ENCODE results near the gene FUT3. TPM values are rescaled to one million over a fixed set of nuclear protein-coding genes. Genes with fewer than 3 reads are reported as not detected.

The FUT3 gene
- total RNA-seq, 1 experiment from 2014 or later, result 2.6 TPM

- Histone ChIP-seq H3K9me3 (ENCODE audit: control insufficient read depth in 1 of 2, insufficient read depth in 1 of 2, low read depth in 1 of 2, low read length in 2 of 2) (no peaks in the 10 kb centered on the region), H3K79me2 (ENCODE audit: insufficient read depth, low read length) (no peaks in the 10 kb centered on the region), H4K20me1 (ENCODE audit: insufficient read depth) (no peaks in the 10 kb centered on the region), H3K4me1 (ENCODE audit: control insufficient read depth in 1 of 2, insufficient read depth in 2 of 2, low read length in 2 of 2) (peaks cover 0 to 3% of the 10 kb centered on the region in 2 experiments; a peak in 1 of 4 replicates), H2AFZ (ENCODE audit: low read depth, low read length, poor library complexity, severe bottlenecking) (no peak overlapping the region), H3K9ac (ENCODE audit: low read length) (no peak overlapping the region), H3K4me3 (replicated peaks in 1 of 2; ENCODE audit: low read depth in 1 of 2, low read length in 2 of 2) (no peak overlapping the region), H3K4me2 (ENCODE audit: low read length) (no peak overlapping the region), H3K36me3 (ENCODE audit: control insufficient read depth in 1 of 2, insufficient read depth in 2 of 2, low read length in 2 of 2) (no peaks in the 10 kb centered on the region), H3K27ac (ENCODE audit: low read depth, low read length) (no peak overlapping the region), H3K9me2 (ENCODE audit: insufficient read depth) (no peaks in the 10 kb centered on the region), H3K27me3 (ENCODE audit: insufficient read depth, low read length) (no peaks in the 10 kb centered on the region)
- ATAC-seq (no peak), DNase-seq (ENCODE audit: low read depth, low spot score) (no peak)
- ChIA-PET POLR2A (no interaction called here), RAD21 (ENCODE audit: low non-redundant PET in 1 of 2, low total read pairs in 2 of 2, uncharacterized antibody in 2 of 2, unreplicated experiment in 2 of 2) (no interaction called here), CTCF (interaction anchor here (5.1 kb wide), 1 partner anchor 17 kb away, joined by 45 read pairs; the partner anchor contains the start of gene NRTN)
- TF ChIP-seq TCF7L2 (IDR thresholded peaks at IDR 0.05; ENCODE audit: borderline replicate concordance, extremely low read depth, insufficient read depth, insufficient read length) (no peak), CBX3 (IDR thresholded peaks at IDR 0.05; ENCODE audit: low read depth) (no peak), ZNF274 (IDR thresholded peaks at IDR 0.05; ENCODE audit: low read depth, low read length) (no peak), CEBPB (IDR thresholded peaks at IDR 0.05; ENCODE audit: low read depth) (no peak), ELF1 (IDR thresholded peaks at IDR 0.05; ENCODE audit: borderline replicate concordance, low read depth) (no peak), JUND (IDR thresholded peaks at IDR 0.05) (no peak), SP1 (IDR thresholded peaks at IDR 0.05; ENCODE audit: low read depth) (no peak)
- BruUV-seq (replicated peaks), result no TSS peak
- intact Hi-C loops (cut with micrococcal nuclease), result no loop called here
Measured at GRCh38 chr19:5820785-5821184, 30.5 kb downstream of the FUT3 start.

DNA sequence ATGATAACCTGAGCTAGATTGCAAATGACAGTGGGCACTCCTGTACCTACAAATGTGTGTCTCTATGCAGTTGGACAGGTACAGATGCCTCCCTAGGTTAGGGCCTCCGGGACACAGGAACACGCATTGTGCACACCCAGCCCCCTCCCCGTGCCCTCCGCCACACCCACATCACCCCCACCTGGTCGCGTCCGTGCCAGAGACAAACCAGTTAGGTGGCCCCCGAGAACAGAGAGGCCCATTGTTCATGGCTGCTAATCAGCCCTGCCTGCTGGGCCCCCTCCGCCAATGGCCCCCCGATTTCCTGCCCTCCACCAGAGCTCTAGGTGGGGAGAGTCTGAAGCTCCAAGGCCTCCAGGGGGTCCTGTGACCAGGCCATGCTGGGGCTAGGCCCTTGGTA lies 32.7 kb downstream of the FUT3 start:
- DNase-seq (ENCODE audit: low read depth, low spot score), result no peak

More for the DNA sequence above, 32.7 kb downstream of the FUT3 start:
- ChIA-PET CTCF (interaction anchor here (1.2 kb wide), 1 partner anchor 15 kb away, joined by 3 read pairs; no protein-coding TSS in a partner anchor), POLR2A (no interaction called here), RAD21 (ENCODE audit: low non-redundant PET in 1 of 2, low total read pairs in 2 of 2, uncharacterized antibody in 2 of 2, unreplicated experiment in 2 of 2) (no interaction called here)
- no peak overlapping the region for H3K27ac ChIP-seq (ENCODE audit: low read depth, low read length)
- H3K9ac ChIP-seq (ENCODE audit: low read length), result no peak overlapping the region
- no peak overlapping the region for H2AFZ ChIP-seq (ENCODE audit: low read depth, low read length, poor library complexity, severe bottlenecking)
- H3K9me2 ChIP-seq (ENCODE audit: insufficient read depth), result no peaks in the 10 kb centered on the region
- H3K4me3 ChIP-seq (replicated peaks in 1 of 2; ENCODE audit: low read depth in 1 of 2, low read length in 2 of 2), result no peak overlapping the region
- H3K79me2 ChIP-seq (ENCODE audit: insufficient read depth, low read length), result no peaks in the 10 kb centered on the region
- H3K4me2 ChIP-seq (ENCODE audit: low read length), result no peak overlapping the region
- peaks cover 0 to 3% of the 10 kb centered on the region in 2 experiments; a peak in 1 of 4 replicates for H3K4me1 ChIP-seq (ENCODE audit: control insufficient read depth in 1 of 2, insufficient read depth in 2 of 2, low read length in 2 of 2)
- H3K27me3 ChIP-seq (ENCODE audit: insufficient read depth, low read length), result no peaks in the 10 kb centered on the region
- no peaks in the 10 kb centered on the region for H3K9me3 ChIP-seq (ENCODE audit: control insufficient read depth in 1 of 2, insufficient read depth in 1 of 2, low read depth in 1 of 2, low read length in 2 of 2)
- no peaks in the 10 kb centered on the region for H4K20me1 ChIP-seq (ENCODE audit: insufficient read depth)
- BruUV-seq (replicated peaks), result no TSS peak
- no peaks in the 10 kb centered on the region for H3K36me3 ChIP-seq (ENCODE audit: control insufficient read depth in 1 of 2, insufficient read depth in 2 of 2, low read length in 2 of 2)
- intact Hi-C loops (cut with micrococcal nuclease), result no loop called here
- no peak for ATAC-seq
- TF ChIP-seq REST (IDR thresholded peaks at IDR 0.05; ENCODE audit: low read depth), result no peak
- no peak for TF ChIP-seq JUND (IDR thresholded peaks at IDR 0.05)
- no peak for TF ChIP-seq YY1 (IDR thresholded peaks at IDR 0.05; ENCODE audit: extremely low read depth, insufficient replicate concordance, low read depth, low read length)
- TF ChIP-seq EZH2 (IDR thresholded peaks at IDR 0.05), result no peak
- no peak for TF ChIP-seq POLR2A (IDR thresholded peaks at IDR 0.05; ENCODE audit: borderline replicate concordance, extremely low read depth, insufficient read depth, insufficient read length)
- no peak for TF ChIP-seq EZH2phosphoT487 (IDR thresholded peaks at IDR 0.05; ENCODE audit: borderline replicate concordance)
- TF ChIP-seq RAD21 (IDR thresholded peaks at IDR 0.05; ENCODE audit: low read depth), result no peak
- TF ChIP-seq POLR2AphosphoS5 (IDR thresholded peaks at IDR 0.05; ENCODE audit: low read depth, low read length), result no peak
- TF ChIP-seq FOSL1 (IDR thresholded peaks at IDR 0.05; ENCODE audit: low read depth), result no peak
- no peak for TF ChIP-seq ELF1 (IDR thresholded peaks at IDR 0.05; ENCODE audit: borderline replicate concordance, low read depth)
- TF ChIP-seq SIN3A (IDR thresholded peaks at IDR 0.05; ENCODE audit: low read depth), result no peak
- no peak for TF ChIP-seq ZNF274 (IDR thresholded peaks at IDR 0.05; ENCODE audit: low read depth, low read length)
- no peak for TF ChIP-seq MAX (IDR thresholded peaks at IDR 0.05)

Data from HCT116 (cell line).